Ishikawa (cell line): ENCODE measurements around the gene FSCN2.

Experiments used
- CEBPB ChIP-seq: IDR thresholded peaks from 2 replicates; pipeline ENCODE4 v1.6.1; 2012
- CREB1 ChIP-seq: IDR thresholded peaks from 2 replicates; pipeline ENCODE4 v1.6.1; 2012; ENCODE audit warnings: low read depth
- EGR1 ChIP-seq: IDR thresholded peaks from 2 replicates; pipeline ENCODE4 v1.6.1; 2012
- EP300 ChIP-seq: IDR thresholded peaks from 2 replicates; pipeline ENCODE4 v1.6.1; 2012; ENCODE audit warnings: borderline replicate concordance
- FOXM1 ChIP-seq: IDR thresholded peaks from 2 replicates; pipeline ENCODE4 v1.6.1; 2012; ENCODE audit warnings: low read depth, borderline replicate concordance
- NFIC ChIP-seq: IDR thresholded peaks from 2 replicates; pipeline ENCODE4 v1.6.1; 2012
- RAD21 ChIP-seq: IDR thresholded peaks from 2 replicates; pipeline ENCODE4 v1.6.1; 2012; ENCODE audit warnings: low read depth
- TAF1 ChIP-seq: IDR thresholded peaks from 2 replicates; pipeline ENCODE4 v1.6.1; 2012; ENCODE audit warnings: low read depth, mild to moderate bottlenecking
- TCF12 ChIP-seq: IDR thresholded peaks from 2 replicates; pipeline ENCODE4 v1.6.1; 2012; ENCODE audit warnings: low read depth
- TEAD4 ChIP-seq: IDR thresholded peaks from 2 replicates; pipeline ENCODE4 v1.6.1; 2012
- YY1 ChIP-seq: IDR thresholded peaks from 2 replicates; pipeline ENCODE4 v1.6.1; 2012; ENCODE audit warnings: low read depth
- ZBTB7A ChIP-seq: IDR thresholded peaks from 2 replicates; pipeline ENCODE4 v1.6.1; 2012; ENCODE audit warnings: low read depth
- TF ChIP-seq, protein P1 (sequence below): IDR thresholded peaks from 2 replicates; pipeline ENCODE4 v1.6.1; 2012
- TF ChIP-seq, protein P2 (sequence below): IDR thresholded peaks from 2 replicates; pipeline ENCODE4 v1.6.1; 2012; ENCODE audit warnings: low read depth, mild to moderate bottlenecking
- TF ChIP-seq, protein P3 (sequence below): IDR thresholded peaks from 2 replicates; pipeline ENCODE4 v1.6.1; 2012

FSCN2 gene, protein sequence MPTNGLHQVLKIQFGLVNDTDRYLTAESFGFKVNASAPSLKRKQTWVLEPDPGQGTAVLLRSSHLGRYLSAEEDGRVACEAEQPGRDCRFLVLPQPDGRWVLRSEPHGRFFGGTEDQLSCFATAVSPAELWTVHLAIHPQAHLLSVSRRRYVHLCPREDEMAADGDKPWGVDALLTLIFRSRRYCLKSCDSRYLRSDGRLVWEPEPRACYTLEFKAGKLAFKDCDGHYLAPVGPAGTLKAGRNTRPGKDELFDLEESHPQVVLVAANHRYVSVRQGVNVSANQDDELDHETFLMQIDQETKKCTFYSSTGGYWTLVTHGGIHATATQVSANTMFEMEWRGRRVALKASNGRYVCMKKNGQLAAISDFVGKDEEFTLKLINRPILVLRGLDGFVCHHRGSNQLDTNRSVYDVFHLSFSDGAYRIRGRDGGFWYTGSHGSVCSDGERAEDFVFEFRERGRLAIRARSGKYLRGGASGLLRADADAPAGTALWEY

DNA sequence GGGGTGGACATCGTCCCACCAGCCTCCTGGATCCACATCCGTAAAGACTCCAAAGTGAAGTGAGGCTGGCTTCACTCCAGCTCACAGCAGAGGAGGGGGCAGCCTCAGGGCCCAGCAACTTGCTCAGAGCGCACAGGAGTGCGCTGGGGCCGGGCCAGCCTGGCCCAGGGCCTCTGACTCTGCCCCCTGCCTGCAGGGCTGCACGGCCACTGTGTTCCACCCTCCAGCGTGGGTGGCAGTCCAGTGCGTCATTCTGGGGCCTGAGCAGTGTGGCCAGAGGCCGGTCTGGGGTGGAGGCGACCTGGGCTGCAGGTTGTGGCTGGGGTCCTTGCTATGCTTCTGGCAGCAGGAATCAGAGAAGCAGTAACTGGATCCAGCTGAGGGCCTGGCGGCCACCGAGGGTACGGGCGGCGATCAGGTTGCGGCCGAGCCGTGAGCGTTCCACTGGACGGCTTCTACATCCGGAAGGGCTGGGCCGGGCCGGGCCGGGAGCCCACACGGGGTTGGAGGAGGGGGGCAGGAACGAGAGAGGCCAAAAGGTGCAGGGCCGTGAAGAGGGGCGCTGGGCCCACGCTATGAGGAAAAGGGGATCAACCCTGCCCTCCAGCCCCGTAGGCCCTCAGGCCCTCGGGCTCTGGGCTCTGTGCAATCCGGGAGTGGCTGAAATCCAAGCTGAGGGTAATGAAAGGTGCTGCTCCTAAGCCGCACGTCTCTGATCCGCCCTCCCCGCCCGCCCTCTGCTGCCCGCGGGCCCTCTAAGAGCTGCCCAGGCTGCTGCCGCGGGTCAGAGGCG lies at the start of gene FSCN2:
FSCN2 (plus strand) TSS at position 787 of the 793 bp plus-strand sequence. CDS start 155 bp downstream, outside the sequence.
- TF ChIP-seq CEBPB (no peak), RAD21 (no peak), ZBTB7A (peak; percentile 71), TCF12 (peak; percentile 41; the same call in 1 of the 2 replicates), TAF1 (no peak), EP300 (no peak; the same call in 1 of the 2 replicates)
- TF ChIP-seq, protein P1, sequence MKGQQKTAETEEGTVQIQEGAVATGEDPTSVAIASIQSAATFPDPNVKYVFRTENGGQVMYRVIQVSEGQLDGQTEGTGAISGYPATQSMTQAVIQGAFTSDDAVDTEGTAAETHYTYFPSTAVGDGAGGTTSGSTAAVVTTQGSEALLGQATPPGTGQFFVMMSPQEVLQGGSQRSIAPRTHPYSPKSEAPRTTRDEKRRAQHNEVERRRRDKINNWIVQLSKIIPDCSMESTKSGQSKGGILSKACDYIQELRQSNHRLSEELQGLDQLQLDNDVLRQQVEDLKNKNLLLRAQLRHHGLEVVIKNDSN = no peak
- TF ChIP-seq, protein P2, sequence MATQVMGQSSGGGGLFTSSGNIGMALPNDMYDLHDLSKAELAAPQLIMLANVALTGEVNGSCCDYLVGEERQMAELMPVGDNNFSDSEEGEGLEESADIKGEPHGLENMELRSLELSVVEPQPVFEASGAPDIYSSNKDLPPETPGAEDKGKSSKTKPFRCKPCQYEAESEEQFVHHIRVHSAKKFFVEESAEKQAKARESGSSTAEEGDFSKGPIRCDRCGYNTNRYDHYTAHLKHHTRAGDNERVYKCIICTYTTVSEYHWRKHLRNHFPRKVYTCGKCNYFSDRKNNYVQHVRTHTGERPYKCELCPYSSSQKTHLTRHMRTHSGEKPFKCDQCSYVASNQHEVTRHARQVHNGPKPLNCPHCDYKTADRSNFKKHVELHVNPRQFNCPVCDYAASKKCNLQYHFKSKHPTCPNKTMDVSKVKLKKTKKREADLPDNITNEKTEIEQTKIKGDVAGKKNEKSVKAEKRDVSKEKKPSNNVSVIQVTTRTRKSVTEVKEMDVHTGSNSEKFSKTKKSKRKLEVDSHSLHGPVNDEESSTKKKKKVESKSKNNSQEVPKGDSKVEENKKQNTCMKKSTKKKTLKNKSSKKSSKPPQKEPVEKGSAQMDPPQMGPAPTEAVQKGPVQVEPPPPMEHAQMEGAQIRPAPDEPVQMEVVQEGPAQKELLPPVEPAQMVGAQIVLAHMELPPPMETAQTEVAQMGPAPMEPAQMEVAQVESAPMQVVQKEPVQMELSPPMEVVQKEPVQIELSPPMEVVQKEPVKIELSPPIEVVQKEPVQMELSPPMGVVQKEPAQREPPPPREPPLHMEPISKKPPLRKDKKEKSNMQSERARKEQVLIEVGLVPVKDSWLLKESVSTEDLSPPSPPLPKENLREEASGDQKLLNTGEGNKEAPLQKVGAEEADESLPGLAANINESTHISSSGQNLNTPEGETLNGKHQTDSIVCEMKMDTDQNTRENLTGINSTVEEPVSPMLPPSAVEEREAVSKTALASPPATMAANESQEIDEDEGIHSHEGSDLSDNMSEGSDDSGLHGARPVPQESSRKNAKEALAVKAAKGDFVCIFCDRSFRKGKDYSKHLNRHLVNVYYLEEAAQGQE = no peak

DNA sequence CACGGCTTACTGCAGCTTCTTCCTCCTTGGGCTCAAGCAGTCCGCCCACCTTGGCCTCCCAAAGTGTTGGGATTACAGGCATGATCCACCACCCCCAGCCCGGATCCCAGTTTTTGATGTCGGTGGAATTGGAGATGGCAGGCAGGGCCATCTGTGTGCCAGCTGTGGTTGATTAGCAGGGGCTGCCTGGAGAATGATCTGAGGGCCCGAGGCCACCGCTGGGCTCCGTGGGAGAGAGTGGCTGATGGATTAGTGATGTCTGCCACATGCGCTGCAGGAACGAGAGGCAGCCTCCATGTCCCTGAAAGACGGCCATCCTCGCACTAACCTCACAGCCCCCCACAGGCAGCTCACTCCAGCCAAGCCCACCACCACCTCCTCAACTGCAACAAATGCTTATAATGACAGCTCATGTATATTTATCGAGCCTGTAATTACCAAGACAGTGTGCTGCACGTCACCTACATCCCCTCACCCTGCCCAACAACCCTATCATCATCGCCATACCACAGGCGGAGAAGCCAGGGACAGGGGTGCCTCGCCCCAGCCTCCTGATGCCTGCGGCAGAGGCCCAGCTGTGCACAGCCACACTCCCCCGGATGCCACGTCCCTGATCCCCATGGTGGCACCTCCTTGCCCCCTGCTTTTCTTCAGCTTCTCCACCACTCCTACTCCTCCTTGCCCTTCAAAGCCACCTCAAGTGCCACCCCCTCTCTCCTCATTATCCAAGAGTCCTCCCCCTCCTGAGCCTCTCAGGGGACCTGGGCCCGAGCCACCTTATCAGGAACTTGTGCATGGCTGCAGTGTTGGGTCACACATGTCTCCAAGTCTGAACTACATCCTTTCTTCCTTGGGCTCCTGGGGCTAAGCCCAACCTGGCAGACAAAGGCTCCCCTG lies 48.8 kb upstream of the FSCN2 start:
- TF ChIP-seq CREB1 (no peak), YY1 (no peak), EGR1 (no peak), TCF12 (no peak), EP300 (no peak), TEAD4 (no peak), FOXM1 (no peak), ZBTB7A (no peak), TAF1 (no peak), NFIC (no peak), RAD21 (no peak), CEBPB (no peak)
- TF ChIP-seq, protein P3, sequence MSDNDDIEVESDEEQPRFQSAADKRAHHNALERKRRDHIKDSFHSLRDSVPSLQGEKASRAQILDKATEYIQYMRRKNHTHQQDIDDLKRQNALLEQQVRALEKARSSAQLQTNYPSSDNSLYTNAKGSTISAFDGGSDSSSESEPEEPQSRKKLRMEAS = no peak
- TF ChIP-seq, protein P1 = no peak
- TF ChIP-seq, protein P2 = no peak

DNA sequence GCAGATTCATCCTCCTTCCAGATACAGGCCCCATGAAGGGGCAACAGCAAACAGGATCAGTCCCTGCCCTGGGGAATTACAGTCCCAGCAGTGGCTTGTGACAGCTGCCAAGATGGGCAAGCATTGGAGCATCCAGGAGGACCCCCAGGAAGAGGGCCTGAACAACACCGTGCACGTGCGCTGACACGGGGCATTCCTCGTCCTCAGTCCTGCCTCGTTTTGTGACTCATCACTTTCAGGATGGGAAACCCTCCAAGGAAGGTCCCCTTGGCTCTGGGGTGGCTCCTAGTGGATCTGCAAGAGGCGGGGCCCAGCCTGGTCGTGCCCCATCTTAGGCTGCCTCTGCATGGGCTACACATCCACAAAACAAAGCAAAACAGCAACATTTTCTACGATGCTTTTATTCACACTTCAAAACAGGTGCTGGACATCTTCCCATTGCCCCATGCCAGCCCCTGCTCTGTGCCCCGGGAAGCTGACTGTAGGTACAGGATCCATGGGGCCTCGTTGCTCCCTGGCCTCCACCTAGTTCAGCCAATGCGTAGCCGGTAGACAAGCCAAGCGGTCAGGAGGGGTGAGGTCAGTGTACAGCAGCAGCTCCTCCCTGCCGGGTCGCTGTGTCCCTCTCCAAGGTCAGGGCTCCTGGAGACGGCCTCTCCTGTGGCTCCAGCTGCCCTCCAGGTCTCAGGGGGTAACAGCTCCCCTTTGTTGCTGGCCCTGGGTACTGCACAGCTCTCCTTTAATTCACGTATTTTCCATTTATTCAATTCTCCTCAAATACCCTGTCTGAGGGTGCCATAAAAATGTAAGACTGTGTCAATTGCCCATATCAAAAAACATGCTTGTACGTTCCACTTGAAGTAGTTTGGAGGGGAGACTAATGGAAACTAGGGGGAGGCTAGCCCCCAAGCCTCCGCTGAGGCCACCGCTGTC lies 47.8 kb upstream of the FSCN2 start:
- no peak for TF ChIP-seq NFIC
- TF ChIP-seq EP300 = no peak
- no peak for TF ChIP-seq TCF12
- TF ChIP-seq TAF1 = no peak
- no peak for TF ChIP-seq TEAD4
- TF ChIP-seq, protein P3 = no peak
- no peak for TF ChIP-seq RAD21
- no peak for TF ChIP-seq CREB1
- TF ChIP-seq EGR1 = no peak
- TF ChIP-seq CEBPB = no peak
- no peak for TF ChIP-seq FOXM1
- no peak for TF ChIP-seq ZBTB7A
- TF ChIP-seq YY1 = no peak
- TF ChIP-seq, protein P1 = no peak
- TF ChIP-seq, protein P2 = no peak
